ENCODE results near the gene RAB24. TPM values are rescaled to one million over a fixed set of nuclear protein-coding genes. Genes with fewer than 3 reads are reported as not detected.
A peak's percentile ranks its signal among the peaks of the same experiment; 100 is the strongest.
"Not testable (repeated sequence)": the region's sequence is repeated elsewhere in the genome, so short reads cannot be mapped to it uniquely, and the experiment has no call there.

Gene RAB24
- total RNA-seq, 1 donor from 2014 or later = 12.0 TPM

DNA sequence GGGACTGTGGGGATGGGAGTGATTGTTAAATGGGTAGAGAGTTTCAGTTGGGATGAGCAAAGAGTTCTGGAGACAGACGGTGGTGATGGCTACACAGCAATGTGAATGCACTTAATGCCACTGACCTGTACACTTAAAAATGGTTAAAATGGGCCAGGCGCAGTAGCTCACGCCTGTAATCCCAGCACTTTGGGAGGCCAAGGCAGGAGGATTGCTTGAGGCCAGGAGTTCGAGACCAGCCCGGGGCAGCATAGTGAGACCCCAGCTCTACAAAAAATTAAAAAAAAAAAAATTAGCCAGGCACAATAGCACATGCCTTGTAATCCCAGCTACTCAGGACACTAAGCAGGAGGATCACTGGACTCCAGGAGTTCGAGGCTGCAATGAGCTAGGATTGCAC lies 40.3 kb upstream of the RAB24 start:
- peaks cover 7 to 27% (median 21%) of the 10 kb centered on the region in 3 donors for H3K36me3 ChIP-seq (ENCODE audit: control insufficient read depth in 3 of 3, insufficient read depth in 3 of 3, low read length in 3 of 3)
- no peak overlapping the region for H3K27ac ChIP-seq (ENCODE audit: low read depth, low read length)
- H3K4me1 ChIP-seq (ENCODE audit: control insufficient read depth in 3 of 3, insufficient read depth in 3 of 3, low read length in 3 of 3) = peaks cover 0 to 6% (median 0%) of the 10 kb centered on the region in 3 donors
- H3K27me3 ChIP-seq (ENCODE audit: control insufficient read depth in 3 of 3, insufficient read depth in 3 of 3, low read length in 3 of 3) = no peaks in the 10 kb centered on the region
- no peak overlapping the region for H3K9ac ChIP-seq (ENCODE audit: low read depth in 1 of 3, low read length in 3 of 3)
- H3K4me3 ChIP-seq (ENCODE audit: low read length in 3 of 3) = no peak overlapping the region
- no peaks in the 10 kb centered on the region for H3K9me3 ChIP-seq (ENCODE audit: control insufficient read depth in 3 of 3, low read length in 3 of 3)

DNA sequence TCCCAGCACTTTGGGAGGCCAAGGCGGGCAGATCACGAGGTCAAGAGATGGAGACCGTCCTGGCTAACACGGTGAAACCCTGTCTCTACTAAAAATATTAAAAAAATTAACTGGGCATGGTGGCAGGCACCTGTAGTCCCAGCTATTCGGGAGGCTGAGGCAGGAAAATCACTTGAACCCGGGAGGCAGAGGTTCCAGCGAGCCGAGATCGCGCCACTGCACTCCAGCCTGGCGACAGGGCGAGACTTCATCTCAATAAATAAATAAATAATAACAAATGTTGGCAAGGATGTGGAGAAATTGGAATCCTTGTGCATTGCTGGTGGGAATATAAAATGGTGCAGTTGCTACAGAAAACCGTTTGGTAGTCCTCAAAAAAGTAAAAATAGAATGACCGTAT lies 39.5 kb upstream of the RAB24 start:
- H3K9me3 ChIP-seq (ENCODE audit: control insufficient read depth in 3 of 3, low read length in 3 of 3); H3K27me3 ChIP-seq (ENCODE audit: control insufficient read depth in 3 of 3, insufficient read depth in 3 of 3, low read length in 3 of 3); H3K9ac ChIP-seq (ENCODE audit: low read depth in 1 of 3, low read length in 3 of 3); H3K4me1 ChIP-seq (ENCODE audit: control insufficient read depth in 3 of 3, insufficient read depth in 3 of 3, low read length in 3 of 3); H3K4me3 ChIP-seq (ENCODE audit: low read length in 3 of 3); H3K27ac ChIP-seq (ENCODE audit: low read depth, low read length): not testable (repeated sequence)
- H3K36me3 ChIP-seq (ENCODE audit: control insufficient read depth in 3 of 3, insufficient read depth in 3 of 3, low read length in 3 of 3) = peaks cover 15 to 33% (median 27%) of the 10 kb centered on the region in 3 donors

GRCh38 chr5:177339107-177339638 lies 35.7 kb upstream of the RAB24 start:
- H3K27ac ChIP-seq (ENCODE audit: low read depth, low read length) = no peak overlapping the region
- no peaks in the 10 kb centered on the region for H3K9me3 ChIP-seq (ENCODE audit: control insufficient read depth in 3 of 3, low read length in 3 of 3)
- H3K36me3 ChIP-seq (ENCODE audit: control insufficient read depth in 3 of 3, insufficient read depth in 3 of 3, low read length in 3 of 3) = peaks cover 48 to 56% (median 55%) of the 10 kb centered on the region in 3 donors
- no peaks in the 10 kb centered on the region for H3K27me3 ChIP-seq (ENCODE audit: control insufficient read depth in 3 of 3, insufficient read depth in 3 of 3, low read length in 3 of 3)
- no peak overlapping the region for H3K4me3 ChIP-seq (ENCODE audit: low read length in 3 of 3)
- peak overlapping the region in 1 of 3 donors; percentile 33 for H3K9ac ChIP-seq (ENCODE audit: low read depth in 1 of 3, low read length in 3 of 3)
- peaks cover 0 to 14% (median 11%) of the 10 kb centered on the region in 3 donors for H3K4me1 ChIP-seq (ENCODE audit: control insufficient read depth in 3 of 3, insufficient read depth in 3 of 3, low read length in 3 of 3)

DNA sequence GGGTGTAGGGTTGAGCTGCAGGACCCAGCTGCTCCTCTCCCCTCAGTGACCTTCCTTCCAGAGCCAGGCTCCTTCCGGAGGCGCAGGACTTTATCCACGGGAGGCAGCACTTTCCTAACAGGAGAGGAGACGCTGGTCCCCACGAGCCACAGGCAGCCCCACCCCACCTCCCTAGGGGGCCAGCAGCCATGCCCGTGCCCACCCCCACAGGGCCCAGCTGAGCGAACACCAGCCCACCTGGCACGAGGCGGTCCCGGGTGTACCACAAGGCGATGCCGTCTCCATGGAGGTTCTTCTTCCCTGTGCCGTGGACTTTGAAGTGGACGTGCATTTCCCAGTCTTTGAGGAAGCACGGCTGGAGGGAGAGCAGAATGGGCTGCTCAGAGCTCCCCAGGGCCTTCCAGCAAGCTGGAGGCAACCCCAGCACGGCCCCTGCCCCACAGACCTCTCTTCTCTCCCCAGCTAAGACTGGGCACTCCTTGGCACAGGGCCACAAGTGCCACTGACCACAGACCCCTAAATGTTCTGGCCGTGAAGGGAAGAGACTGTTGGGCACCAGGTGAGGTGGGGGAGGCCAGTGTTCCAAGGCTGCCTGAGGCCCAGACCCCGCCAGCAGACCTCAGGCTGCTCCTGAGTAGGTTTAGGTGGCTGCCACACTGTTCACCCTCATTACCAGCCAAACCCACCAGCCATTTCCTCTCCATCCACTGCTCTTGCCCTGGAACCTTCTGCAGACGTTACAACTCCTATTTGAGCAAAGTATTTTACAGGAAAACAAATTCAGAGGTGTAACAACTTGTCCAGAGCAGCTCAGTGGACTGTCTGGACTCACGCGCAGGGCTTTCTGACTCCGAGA lies 35.0 kb upstream of the RAB24 start:
- H3K4me1 ChIP-seq (ENCODE audit: control insufficient read depth in 3 of 3, insufficient read depth in 3 of 3, low read length in 3 of 3) = peaks cover 0 to 14% (median 11%) of the 10 kb centered on the region in 3 donors
- H3K9me3 ChIP-seq (ENCODE audit: control insufficient read depth in 3 of 3, low read length in 3 of 3) = no peaks in the 10 kb centered on the region
- no peaks in the 10 kb centered on the region for H3K27me3 ChIP-seq (ENCODE audit: control insufficient read depth in 3 of 3, insufficient read depth in 3 of 3, low read length in 3 of 3)
- H3K36me3 ChIP-seq (ENCODE audit: control insufficient read depth in 3 of 3, insufficient read depth in 3 of 3, low read length in 3 of 3) = peaks cover 55 to 60% (median 58%) of the 10 kb centered on the region in 3 donors
- H3K27ac ChIP-seq (ENCODE audit: low read depth, low read length) = no peak overlapping the region
- H3K9ac ChIP-seq (ENCODE audit: low read depth in 1 of 3, low read length in 3 of 3) = peak overlapping the region in 1 of 3 donors; percentile 33
- no peak overlapping the region for H3K4me3 ChIP-seq (ENCODE audit: low read length in 3 of 3)

DNA sequence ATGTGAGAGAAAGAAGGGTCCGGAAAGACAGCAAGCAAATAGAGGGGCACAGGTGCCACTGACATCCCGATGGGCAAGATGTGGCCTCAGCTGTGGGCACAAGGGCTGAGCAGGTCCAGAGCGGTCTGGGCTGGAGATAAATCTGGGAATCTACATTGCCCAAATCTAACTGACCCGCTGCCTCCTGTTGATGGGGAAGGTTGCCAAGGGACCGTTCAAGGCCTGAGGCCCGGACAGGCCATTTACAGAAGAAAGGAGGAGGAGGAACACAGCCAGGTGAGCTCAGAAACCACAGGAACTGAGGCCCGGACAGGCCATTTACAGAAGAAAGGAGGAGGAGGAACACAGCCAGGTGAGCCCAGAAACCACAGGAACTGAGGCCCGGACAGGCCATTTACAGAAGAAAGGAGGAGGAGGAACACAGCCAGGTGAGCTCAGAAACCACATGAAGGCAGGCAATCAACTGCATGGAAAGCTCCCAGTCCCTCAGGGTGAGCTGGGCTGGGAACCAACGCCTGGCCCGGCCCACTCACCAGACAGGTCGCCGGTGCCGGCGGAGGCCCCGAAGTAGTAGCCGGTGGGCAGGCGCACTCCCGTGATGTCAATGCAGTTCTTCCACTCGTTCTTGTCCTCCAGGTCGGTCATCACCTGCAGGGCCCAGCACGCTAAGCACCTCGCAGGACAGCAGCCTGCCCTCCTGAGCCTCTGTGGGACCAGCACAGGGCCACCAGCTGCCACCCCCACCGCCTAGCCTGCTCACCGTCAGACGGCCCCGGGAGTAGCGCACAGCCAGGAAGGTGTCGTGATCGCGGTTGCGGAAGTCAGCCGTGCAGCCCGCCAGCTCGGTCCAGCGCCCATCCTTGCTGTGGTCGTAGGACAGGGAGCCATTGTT lies 33.3 kb upstream of the RAB24 start:
- Histone ChIP-seq H3K27me3 (ENCODE audit: control insufficient read depth in 3 of 3, insufficient read depth in 3 of 3, low read length in 3 of 3) (no peaks in the 10 kb centered on the region), H3K9ac (ENCODE audit: low read depth in 1 of 3, low read length in 3 of 3) (no peak overlapping the region), H3K27ac (ENCODE audit: low read depth, low read length) (no peak overlapping the region), H3K36me3 (ENCODE audit: control insufficient read depth in 3 of 3, insufficient read depth in 3 of 3, low read length in 3 of 3) (peaks cover 62 to 70% (median 67%) of the 10 kb centered on the region in 3 donors), H3K4me1 (ENCODE audit: control insufficient read depth in 3 of 3, insufficient read depth in 3 of 3, low read length in 3 of 3) (peaks cover 0 to 14% (median 11%) of the 10 kb centered on the region in 3 donors), H3K4me3 (ENCODE audit: low read length in 3 of 3) (no peak overlapping the region), H3K9me3 (ENCODE audit: control insufficient read depth in 3 of 3, low read length in 3 of 3) (no peaks in the 10 kb centered on the region)

DNA sequence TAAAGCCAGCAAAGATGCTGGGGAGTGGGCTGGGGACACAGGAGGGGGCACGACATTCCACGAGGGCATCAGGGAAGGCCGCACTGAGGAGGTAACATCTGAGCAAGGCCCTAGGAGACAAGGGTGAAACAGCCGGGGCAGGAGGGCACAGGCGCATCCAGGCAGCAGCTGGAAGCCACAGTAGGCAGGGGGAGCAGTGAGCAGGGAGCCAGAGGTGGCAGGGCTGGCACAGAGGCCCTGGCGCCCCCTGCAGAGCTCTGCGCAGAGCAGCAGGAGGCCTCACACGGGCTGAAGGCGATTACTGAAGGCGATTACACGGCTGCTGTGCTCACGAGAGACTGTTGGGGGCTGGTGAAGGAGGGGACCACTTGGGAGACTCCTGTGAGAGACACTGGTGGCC lies 32.6 kb upstream of the RAB24 start:
- H3K36me3 ChIP-seq (ENCODE audit: control insufficient read depth in 3 of 3, insufficient read depth in 3 of 3, low read length in 3 of 3) = peaks cover 66 to 74% (median 68%) of the 10 kb centered on the region in 3 donors
- H3K4me3 ChIP-seq (ENCODE audit: low read length in 3 of 3) = no peak overlapping the region
- H3K9me3 ChIP-seq (ENCODE audit: control insufficient read depth in 3 of 3, low read length in 3 of 3) = no peaks in the 10 kb centered on the region
- no peaks in the 10 kb centered on the region for H3K27me3 ChIP-seq (ENCODE audit: control insufficient read depth in 3 of 3, insufficient read depth in 3 of 3, low read length in 3 of 3)
- peak overlapping the region in 1 of 3 donors; percentile 25 for H3K9ac ChIP-seq (ENCODE audit: low read depth in 1 of 3, low read length in 3 of 3)
- H3K27ac ChIP-seq (ENCODE audit: low read depth, low read length) = no peak overlapping the region
- peaks cover 0 to 14% (median 11%) of the 10 kb centered on the region in 3 donors for H3K4me1 ChIP-seq (ENCODE audit: control insufficient read depth in 3 of 3, insufficient read depth in 3 of 3, low read length in 3 of 3)

GRCh38 chr5:177335701-177336065 lies 32.2 kb upstream of the RAB24 start:
- H3K27ac ChIP-seq (ENCODE audit: low read depth, low read length) = no peak overlapping the region

DNA sequence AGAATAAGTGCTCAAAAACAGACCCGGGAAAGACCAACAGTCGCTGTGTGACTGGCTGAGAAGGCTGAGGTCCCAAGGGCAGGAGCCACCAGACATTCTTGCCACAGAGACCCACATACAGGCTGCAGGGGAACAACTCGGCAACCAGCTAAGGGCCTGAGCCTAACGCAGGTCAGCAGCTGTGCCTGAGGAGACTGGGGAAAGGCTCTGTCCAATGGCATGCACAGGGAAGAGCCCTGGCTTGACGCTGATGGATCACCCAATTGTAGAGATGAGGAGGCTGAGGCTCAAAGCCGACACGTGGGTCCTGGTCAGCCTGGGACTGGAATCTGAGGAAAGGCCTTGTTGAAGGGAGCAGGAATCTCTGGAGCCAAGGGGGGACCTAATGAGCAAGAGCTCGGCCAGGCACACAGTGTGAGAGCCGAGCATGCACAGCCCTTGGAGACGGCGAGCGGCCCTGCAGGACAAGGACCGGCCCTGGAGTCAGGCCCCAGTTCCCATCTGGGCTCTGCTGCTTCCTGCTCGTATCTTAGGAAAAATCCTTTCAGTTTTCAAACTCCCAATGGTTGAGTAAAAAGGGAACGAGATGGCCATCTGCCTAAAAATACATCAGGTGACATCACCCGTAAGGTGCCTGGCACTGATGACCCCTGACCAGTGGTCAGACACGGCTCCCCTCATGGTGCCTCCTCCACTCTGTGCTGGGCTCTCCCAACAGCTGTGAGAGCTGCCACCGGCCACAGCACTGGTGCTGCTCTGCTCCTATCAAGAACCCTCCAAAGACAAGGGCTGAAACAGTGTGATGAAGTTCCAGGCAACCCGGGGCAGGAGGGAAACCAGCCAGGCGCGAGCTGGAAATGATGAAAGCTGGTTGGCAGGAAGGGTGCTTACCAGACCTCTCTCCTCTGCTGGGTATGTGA lies 31.5 kb upstream of the RAB24 start:
- H3K4me3 ChIP-seq (ENCODE audit: low read length in 3 of 3) = no peak overlapping the region
- H3K27me3 ChIP-seq (ENCODE audit: control insufficient read depth in 3 of 3, insufficient read depth in 3 of 3, low read length in 3 of 3) = no peaks in the 10 kb centered on the region
- peak overlapping the region in 2 of 3 donors; percentile 10 to 25 for H3K9ac ChIP-seq (ENCODE audit: low read depth in 1 of 3, low read length in 3 of 3)
- peaks cover 69 to 85% (median 71%) of the 10 kb centered on the region in 3 donors for H3K36me3 ChIP-seq (ENCODE audit: control insufficient read depth in 3 of 3, insufficient read depth in 3 of 3, low read length in 3 of 3)
- no peak overlapping the region for H3K27ac ChIP-seq (ENCODE audit: low read depth, low read length)
- H3K9me3 ChIP-seq (ENCODE audit: control insufficient read depth in 3 of 3, low read length in 3 of 3) = no peaks in the 10 kb centered on the region
- H3K4me1 ChIP-seq (ENCODE audit: control insufficient read depth in 3 of 3, insufficient read depth in 3 of 3, low read length in 3 of 3) = peaks cover 0 to 14% (median 11%) of the 10 kb centered on the region in 3 donors

More at GRCh38 chr5:177335701-177336065, 32.2 kb upstream of the RAB24 start:
- no peaks in the 10 kb centered on the region for H3K9me3 ChIP-seq (ENCODE audit: control insufficient read depth in 3 of 3, low read length in 3 of 3)
- H3K36me3 ChIP-seq (ENCODE audit: control insufficient read depth in 3 of 3, insufficient read depth in 3 of 3, low read length in 3 of 3) = peaks cover 66 to 79% (median 72%) of the 10 kb centered on the region in 3 donors
- H3K4me3 ChIP-seq (ENCODE audit: low read length in 3 of 3) = no peak overlapping the region
- peak overlapping the region in 2 of 3 donors; percentile 10 to 25 for H3K9ac ChIP-seq (ENCODE audit: low read depth in 1 of 3, low read length in 3 of 3)
- no peaks in the 10 kb centered on the region for H3K27me3 ChIP-seq (ENCODE audit: control insufficient read depth in 3 of 3, insufficient read depth in 3 of 3, low read length in 3 of 3)
- peaks cover 0 to 14% (median 11%) of the 10 kb centered on the region in 3 donors for H3K4me1 ChIP-seq (ENCODE audit: control insufficient read depth in 3 of 3, insufficient read depth in 3 of 3, low read length in 3 of 3)

- no peaks in the 10 kb centered on the region for H3K27me3 ChIP-seq (ENCODE audit: control insufficient read depth in 3 of 3, insufficient read depth in 3 of 3, low read length in 3 of 3)
- H3K4me3 ChIP-seq (ENCODE audit: low read length in 3 of 3) = no peak overlapping the region
- peaks cover 0 to 14% (median 11%) of the 10 kb centered on the region in 3 donors for H3K4me1 ChIP-seq (ENCODE audit: control insufficient read depth in 3 of 3, insufficient read depth in 3 of 3, low read length in 3 of 3)
- peaks cover 69 to 83% (median 71%) of the 10 kb centered on the region in 3 donors for H3K36me3 ChIP-seq (ENCODE audit: control insufficient read depth in 3 of 3, insufficient read depth in 3 of 3, low read length in 3 of 3)
- no peak overlapping the region for H3K27ac ChIP-seq (ENCODE audit: low read depth, low read length)
- H3K9ac ChIP-seq (ENCODE audit: low read depth in 1 of 3, low read length in 3 of 3) = peak overlapping the region in 1 of 3 donors; percentile 16
- no peaks in the 10 kb centered on the region for H3K9me3 ChIP-seq (ENCODE audit: control insufficient read depth in 3 of 3, low read length in 3 of 3)
These were observed 30.6 kb upstream of the RAB24 start for GRCh38 chr5:177334155-177334551.
